Neural cell (in vitro differentiated cells): ENCODE results near the gene ADARB2. TPM values are rescaled to one million over a fixed set of nuclear protein-coding genes. Genes with fewer than 3 reads are reported as not detected.

Experiments
- H2AFZ ChIP-seq: fragments of 200-600, 300-800 bp; sonication (generic), shearing (Covaris generic); 2 replicates; pipeline ENCODE4 v1.6.0; 2014; ENCODE audit warnings: low read depth, mild to moderate bottlenecking, antibody characterized with exemption, low read length, moderate library complexity
- H3F3A ChIP-seq: fragments of 200-600 bp; shearing (Covaris generic); 2 replicates; pipeline ENCODE4 v1.6.1; 2016; ENCODE audit warnings: mild to moderate bottlenecking, moderate library complexity, mixed read lengths, antibody characterized with exemption, low read length; ENCODE audit not compliant: insufficient read depth, poor library complexity, severe bottlenecking
- H3K27ac ChIP-seq: fragments of 200-600, 300-800 bp; sonication (generic), shearing (Covaris generic); 2 replicates; pipeline ENCODE4 v1.5.1; 2014; ENCODE audit warnings: mild to moderate bottlenecking, low read length, moderate library complexity
- H3K27me3 ChIP-seq: fragments of 300-800, 200-600 bp; sonication (generic), shearing (Covaris generic); 2 replicates; pipeline ENCODE4 v1.6.0; 2014; ENCODE audit warnings: mild to moderate bottlenecking, low read depth, low read length, moderate library complexity; ENCODE audit not compliant: insufficient read depth
- H3K36me3 ChIP-seq: fragments of 300-800, 200-600 bp; sonication (generic), shearing (Covaris generic); 2 replicates; pipeline ENCODE4 v1.5.1; 2014; ENCODE audit warnings: mild to moderate bottlenecking, antibody characterized with exemption, low read length, moderate library complexity; ENCODE audit not compliant: insufficient read depth
- H3K4me2 ChIP-seq: fragments of 300-800, 200-600 bp; sonication (generic), shearing (Covaris generic); 2 replicates; pipeline ENCODE4 v1.6.0; 2014; ENCODE audit warnings: mild to moderate bottlenecking, low read length
- H3K4me3 ChIP-seq: fragments of 300-800, 200-600 bp; sonication (generic), shearing (Covaris generic); 2 replicates; pipeline ENCODE4 v1.5.1; 2014; ENCODE audit warnings: mild to moderate bottlenecking, low read length, moderate library complexity
- H3K79me2 ChIP-seq: fragments of 200-600 bp; shearing (Covaris generic); replicated peaks from 2 replicates; pipeline ENCODE4 v1.6.0; 2014; ENCODE audit warnings: mild to moderate bottlenecking, low read length, moderate library complexity; ENCODE audit not compliant: insufficient read depth
- H3K9ac ChIP-seq: fragments of 300-800, 200-600 bp; sonication (generic), shearing (Covaris generic); 2 replicates; pipeline ENCODE4 v1.6.1; 2016; ENCODE audit warnings: mild to moderate bottlenecking, low read length, mixed read lengths
- H3K9me2 ChIP-seq: fragments of 200-600 bp; shearing (Covaris generic); 2 replicates; pipeline ENCODE4 v1.6.1; 2016; ENCODE audit warnings: mild to moderate bottlenecking, low read length, mixed read lengths; ENCODE audit not compliant: insufficient read depth
- H3K9me3 ChIP-seq: fragments of 200-600, 300-800 bp; sonication (generic), shearing (Covaris generic); 2 replicates; pipeline ENCODE4 v1.6.1; 2016; ENCODE audit warnings: mild to moderate bottlenecking, mixed run types, low read length, moderate library complexity, mixed read lengths
- H4K20me1 ChIP-seq: fragments of 200-600 bp; shearing (Covaris generic); 2 replicates; pipeline ENCODE4 v1.6.1; 2016; ENCODE audit warnings: mild to moderate bottlenecking, mixed run types; ENCODE audit not compliant: insufficient read depth
- CTCF ChIP-seq: fragments of 450-650 bp; IDR thresholded peaks from 2 replicates; pipeline ENCODE4 v1.5.1; 2014; ENCODE audit warnings: antibody characterized with exemption, mild to moderate bottlenecking, moderate library complexity; ENCODE audit not compliant: poor library complexity, severe bottlenecking
- EP300 ChIP-seq: fragments of 450-650 bp; conservative IDR thresholded peaks from 2 replicates; pipeline ENCODE4 v1.6.1; 2014; ENCODE audit warnings: antibody characterized with exemption, mild to moderate bottlenecking, moderate library complexity; ENCODE audit not compliant: poor library complexity, severe bottlenecking
- EZH2 ChIP-seq: fragments of 200-600, 300-800 bp; shearing (Covaris generic), sonication (generic); IDR thresholded peaks from 2 replicates; pipeline ENCODE4 v1.6.1; 2014; ENCODE audit warnings: antibody characterized with exemption, low read length, borderline replicate concordance, mild to moderate bottlenecking; ENCODE audit not compliant: insufficient read depth, poor library complexity, severe bottlenecking
- MXI1 ChIP-seq: fragments of 450-650 bp; conservative IDR thresholded peaks from 2 replicates; pipeline ENCODE4 v1.6.1; 2014; ENCODE audit warnings: antibody characterized with exemption, mild to moderate bottlenecking; ENCODE audit not compliant: poor library complexity, severe bottlenecking
- POLR2AphosphoS5 ChIP-seq: IDR thresholded peaks from 2 replicates; pipeline ENCODE4 v1.6.1; 2012
- RAD21 ChIP-seq: fragments of 450-650 bp; conservative IDR thresholded peaks from 2 replicates; pipeline ENCODE4 v1.6.1; 2014; ENCODE audit warnings: antibody characterized with exemption, mild to moderate bottlenecking, moderate library complexity
- REST ChIP-seq: IDR thresholded peaks from 2 replicates; pipeline ENCODE4 v1.6.1; 2012; ENCODE audit warnings: borderline replicate concordance
- SMC3 ChIP-seq: fragments of 450-650 bp; conservative IDR thresholded peaks from 2 replicates; pipeline ENCODE4 v1.6.1; 2014; ENCODE audit warnings: antibody characterized with exemption, mild to moderate bottlenecking, moderate library complexity; ENCODE audit not compliant: poor library complexity
- TAF1 ChIP-seq: IDR thresholded peaks from 2 replicates; pipeline ENCODE4 v1.6.1; 2012; ENCODE audit warnings: low read depth
- polyA plus RNA-seq: library from polyadenylated mRNA; depleted of rRNA; stranded (reverse); fragments of >200 nt; gene quantifications from 2 replicates; pipeline ENCODE4 v1.2.3, GENCODE V29; 2014

ADARB2 gene
- polyA plus RNA-seq, 1 donor from 2014 or later, result 3.6 TPM

- H3K4me3 ChIP-seq, result no peak overlapping the region
- no peaks in the 10 kb centered on the region for H3F3A ChIP-seq
- no peaks in the 10 kb centered on the region for H3K9me2 ChIP-seq
- H3K9me3 ChIP-seq, result no peaks in the 10 kb centered on the region
- no peak overlapping the region for H3K4me2 ChIP-seq
- no peak for TF ChIP-seq MXI1
- no peak for TF ChIP-seq SMC3
- TF ChIP-seq REST, result no peak
- TF ChIP-seq TAF1, result no peak
- no peak for TF ChIP-seq CTCF
- TF ChIP-seq POLR2AphosphoS5, result no peak
- TF ChIP-seq EP300, result no peak
- TF ChIP-seq RAD21, result no peak
- TF ChIP-seq EZH2, result no peak
- no peaks in the 10 kb centered on the region for H3K27me3 ChIP-seq
- no peaks in the 10 kb centered on the region for H3K36me3 ChIP-seq
- H4K20me1 ChIP-seq, result no peaks in the 10 kb centered on the region
- H3K9ac ChIP-seq, result no peak overlapping the region
- H3K79me2 ChIP-seq, result no peaks in the 10 kb centered on the region
- H3K27ac ChIP-seq, result no peak overlapping the region
- no peak overlapping the region for H2AFZ ChIP-seq
Observed at GRCh38 chr10:1664333-1664964, 72.9 kb downstream of the ADARB2 start.

- no peaks in the 10 kb centered on the region for H4K20me1 ChIP-seq
- H3K4me3 ChIP-seq, result no peak overlapping the region
- H3K79me2 ChIP-seq, result no peaks in the 10 kb centered on the region
- H3K27ac ChIP-seq, result no peak overlapping the region
- no peak overlapping the region for H2AFZ ChIP-seq
- no peaks in the 10 kb centered on the region for H3K27me3 ChIP-seq
- H3K9ac ChIP-seq, result no peak overlapping the region
- no peaks in the 10 kb centered on the region for H3F3A ChIP-seq
- H3K4me2 ChIP-seq, result no peak overlapping the region
- H3K9me2 ChIP-seq, result no peaks in the 10 kb centered on the region
- no peaks in the 10 kb centered on the region for H3K36me3 ChIP-seq
- no peaks in the 10 kb centered on the region for H3K9me3 ChIP-seq
- TF ChIP-seq EZH2, result no peak
Observed at GRCh38 chr10:1663226-1663625, 74.1 kb downstream of the ADARB2 start.
